GM12875 (cell line): ENCODE data around the gene NDUFA13.

Source experiments
- H3K4me3 ChIP-seq: one replicate; pipeline ENCODE4 v1.5.1; 2011; ENCODE audit warnings: low read depth, low read length, control low read depth
- TF ChIP-seq, protein P1 (sequence below): IDR thresholded peaks from 2 replicates; pipeline ENCODE4 v1.5.1; 2011; ENCODE audit warnings: low read depth, mild to moderate bottlenecking, control low read depth, inconsistent platforms, low read length, moderate library complexity, borderline replicate concordance; ENCODE audit not compliant: insufficient read depth

NDUFA13 gene

DNA sequence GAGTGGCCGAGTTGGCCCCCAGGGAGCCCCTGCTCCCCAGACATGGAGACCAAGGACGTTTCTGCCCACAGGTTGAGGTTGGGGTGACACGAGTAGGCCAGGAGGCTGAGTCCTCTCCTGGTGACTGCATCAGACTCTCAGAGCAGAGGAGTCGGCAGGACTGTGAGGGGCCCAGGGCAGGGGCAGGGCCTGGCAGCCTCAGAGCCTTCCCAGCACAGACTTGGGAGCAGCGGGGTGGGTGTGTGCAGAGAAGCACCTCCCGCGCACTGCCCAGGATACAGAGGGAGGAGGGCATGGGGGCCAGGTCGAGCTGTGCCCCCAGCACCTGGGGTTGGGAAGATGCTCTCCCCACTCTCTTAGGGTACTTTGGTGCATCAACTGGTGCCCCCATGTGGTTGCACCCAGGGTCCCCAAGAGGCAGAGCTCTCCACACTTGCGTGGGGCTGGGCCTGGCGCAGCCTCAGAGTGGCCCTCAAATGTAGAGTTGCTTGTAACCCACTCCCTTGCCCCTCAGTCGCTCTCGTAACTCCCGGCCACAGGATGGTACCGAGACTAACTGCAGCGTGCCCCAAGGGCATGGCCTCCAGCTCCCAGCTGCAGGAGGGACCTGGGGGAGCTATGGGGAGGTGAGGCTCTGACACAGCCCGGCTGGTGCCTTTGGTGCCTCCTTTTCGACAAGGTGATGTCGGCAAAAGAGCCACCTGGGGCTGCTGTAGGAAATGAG is 16.6 kb upstream of the NDUFA13 start:
- TF ChIP-seq, protein P1, sequence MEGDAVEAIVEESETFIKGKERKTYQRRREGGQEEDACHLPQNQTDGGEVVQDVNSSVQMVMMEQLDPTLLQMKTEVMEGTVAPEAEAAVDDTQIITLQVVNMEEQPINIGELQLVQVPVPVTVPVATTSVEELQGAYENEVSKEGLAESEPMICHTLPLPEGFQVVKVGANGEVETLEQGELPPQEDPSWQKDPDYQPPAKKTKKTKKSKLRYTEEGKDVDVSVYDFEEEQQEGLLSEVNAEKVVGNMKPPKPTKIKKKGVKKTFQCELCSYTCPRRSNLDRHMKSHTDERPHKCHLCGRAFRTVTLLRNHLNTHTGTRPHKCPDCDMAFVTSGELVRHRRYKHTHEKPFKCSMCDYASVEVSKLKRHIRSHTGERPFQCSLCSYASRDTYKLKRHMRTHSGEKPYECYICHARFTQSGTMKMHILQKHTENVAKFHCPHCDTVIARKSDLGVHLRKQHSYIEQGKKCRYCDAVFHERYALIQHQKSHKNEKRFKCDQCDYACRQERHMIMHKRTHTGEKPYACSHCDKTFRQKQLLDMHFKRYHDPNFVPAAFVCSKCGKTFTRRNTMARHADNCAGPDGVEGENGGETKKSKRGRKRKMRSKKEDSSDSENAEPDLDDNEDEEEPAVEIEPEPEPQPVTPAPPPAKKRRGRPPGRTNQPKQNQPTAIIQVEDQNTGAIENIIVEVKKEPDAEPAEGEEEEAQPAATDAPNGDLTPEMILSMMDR = no peak

GRCh38 chr19:19500975-19501644 is 14.9 kb upstream of the NDUFA13 start:
- TF ChIP-seq, protein P1 = no peak
- no peak overlapping the region for H3K4me3 ChIP-seq

More for the DNA sequence above, 16.6 kb upstream of the NDUFA13 start:
- no peak overlapping the region for H3K4me3 ChIP-seq

DNA sequence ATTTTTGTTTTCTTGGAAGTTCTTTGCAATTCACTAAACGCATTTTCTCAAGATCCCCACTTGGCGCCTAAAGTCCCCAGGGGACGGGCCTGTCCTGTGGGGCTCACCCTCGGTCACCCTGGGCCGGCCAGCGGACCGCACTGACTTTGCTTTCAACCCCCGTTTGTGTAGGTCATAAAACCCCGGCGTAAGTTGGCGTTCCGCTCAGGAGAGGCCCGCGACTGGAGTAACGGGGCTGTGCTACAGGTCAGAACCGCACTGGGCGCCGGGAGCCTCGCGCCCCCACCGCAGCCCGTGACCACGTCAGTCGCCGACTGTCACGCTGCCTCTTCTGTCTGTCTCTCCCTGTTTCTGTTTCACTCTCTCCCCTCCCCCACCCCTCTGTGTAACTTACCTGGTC is 14.2 kb upstream of the NDUFA13 start:
- TF ChIP-seq, protein P1 = no peak
- no peak overlapping the region for H3K4me3 ChIP-seq

DNA sequence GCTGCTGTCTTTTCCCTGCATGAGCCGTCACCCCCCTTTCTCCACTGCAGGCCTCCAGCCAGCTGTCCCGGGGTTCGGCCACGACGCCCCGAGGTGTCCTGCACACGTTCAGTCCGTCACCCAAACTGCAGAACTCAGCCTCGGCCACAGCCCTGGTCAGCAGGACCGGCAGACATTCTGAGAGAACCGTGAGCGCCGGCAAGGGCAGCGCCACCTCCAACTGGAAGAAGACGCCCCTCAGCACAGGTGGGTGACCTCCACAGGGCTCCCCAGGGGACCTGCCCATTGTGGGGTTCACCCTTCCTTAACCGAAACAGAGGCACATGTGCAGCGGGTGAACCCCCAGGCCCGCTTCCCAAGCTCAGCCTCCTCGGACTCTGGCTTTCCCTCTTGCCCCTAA is 13.7 kb upstream of the NDUFA13 start:
- no peak overlapping the region for H3K4me3 ChIP-seq
- TF ChIP-seq, protein P1 = no peak

DNA sequence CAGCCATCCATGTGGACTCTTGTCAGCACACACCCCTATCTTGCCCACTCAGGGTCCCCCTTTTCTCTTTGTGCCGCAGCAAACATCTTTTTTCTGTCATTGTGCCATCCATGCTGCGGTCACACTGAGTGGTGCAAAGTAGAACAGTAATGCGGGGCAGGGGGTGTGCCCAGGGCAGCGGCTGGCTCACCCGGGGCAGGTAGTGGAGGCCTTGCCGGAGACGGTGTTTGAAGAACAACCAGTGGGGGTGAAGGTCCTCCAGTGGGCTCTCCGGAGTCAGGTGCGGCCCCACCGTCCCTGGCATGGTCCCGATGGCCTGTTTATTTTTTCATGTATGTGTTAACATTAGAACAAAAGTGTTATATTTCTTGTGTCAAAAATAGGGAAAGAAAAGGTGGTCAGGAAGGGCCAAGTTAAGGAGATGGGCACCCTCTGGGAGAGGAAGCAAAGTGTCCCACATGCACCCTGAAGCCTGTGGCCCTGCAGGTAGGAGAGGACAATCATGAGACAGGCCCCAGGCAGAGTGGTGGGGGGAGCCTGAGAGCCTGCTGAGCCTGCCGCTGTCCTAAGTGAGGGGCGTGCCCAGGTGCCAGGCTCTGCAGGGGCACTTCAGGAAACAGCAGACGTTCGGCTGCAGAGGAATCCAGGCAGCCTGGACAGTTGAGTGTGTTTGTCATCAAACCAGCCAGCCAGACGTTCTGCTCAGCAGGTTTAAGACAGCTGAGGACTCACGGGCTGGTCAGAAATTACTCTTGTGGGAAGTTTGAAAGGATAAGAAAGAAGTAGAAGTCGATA is 13.0 kb upstream of the NDUFA13 start:
- TF ChIP-seq, protein P1 = no peak
- H3K4me3 ChIP-seq = no peak overlapping the region

DNA sequence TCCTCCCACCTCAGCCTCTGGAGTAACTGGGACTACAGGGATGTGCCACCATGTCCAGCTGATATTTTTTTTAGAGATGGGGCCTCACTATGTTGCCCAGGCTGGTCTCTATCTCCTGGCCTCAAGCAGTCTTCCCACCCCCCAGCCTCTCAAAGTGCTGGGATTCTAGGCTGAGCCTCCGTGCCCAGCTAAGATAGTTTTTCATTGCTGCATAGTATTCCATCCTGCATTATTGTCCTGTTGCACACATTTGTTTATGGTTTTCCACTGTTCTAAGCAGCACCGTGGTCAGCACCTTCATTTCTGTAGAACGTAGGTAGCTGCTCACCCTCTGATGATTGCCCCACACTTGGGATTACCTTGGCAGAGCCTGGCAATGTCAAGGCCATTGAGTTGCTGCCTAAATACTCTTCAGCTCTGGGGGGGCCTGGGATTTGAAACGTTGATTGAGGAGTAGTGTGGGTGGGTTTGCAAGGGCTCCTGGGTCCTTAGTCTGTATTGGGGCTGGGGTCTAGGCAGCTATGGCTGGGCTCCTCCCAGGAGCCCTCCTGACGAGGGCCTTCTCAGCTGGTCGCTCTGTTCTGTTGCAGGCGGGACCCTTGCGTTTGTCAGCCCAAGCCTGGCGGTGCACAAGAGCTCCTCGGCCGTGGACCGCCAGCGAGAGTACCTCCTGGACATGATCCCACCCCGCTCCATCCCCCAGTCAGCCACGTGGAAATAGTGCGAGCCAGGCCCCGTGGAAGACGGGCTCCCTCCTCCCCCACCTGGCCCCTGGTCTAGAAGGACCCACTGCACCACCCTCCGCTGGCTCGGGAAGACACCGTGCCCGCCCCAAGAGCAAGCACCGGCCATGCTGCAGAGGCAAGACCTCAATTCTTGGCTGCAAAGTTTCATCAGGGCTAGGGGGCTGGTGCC is 11.0 kb upstream of the NDUFA13 start:
- no peak overlapping the region for H3K4me3 ChIP-seq
- TF ChIP-seq, protein P1 = no peak
